ENCODE data around the gene OSMR. TPM values are rescaled to one million over a fixed set of nuclear protein-coding genes. Genes with fewer than 3 reads are reported as not detected.

The OSMR gene
- total RNA-seq: 38.8 and 77.6 TPM in 2 replicates

DNA sequence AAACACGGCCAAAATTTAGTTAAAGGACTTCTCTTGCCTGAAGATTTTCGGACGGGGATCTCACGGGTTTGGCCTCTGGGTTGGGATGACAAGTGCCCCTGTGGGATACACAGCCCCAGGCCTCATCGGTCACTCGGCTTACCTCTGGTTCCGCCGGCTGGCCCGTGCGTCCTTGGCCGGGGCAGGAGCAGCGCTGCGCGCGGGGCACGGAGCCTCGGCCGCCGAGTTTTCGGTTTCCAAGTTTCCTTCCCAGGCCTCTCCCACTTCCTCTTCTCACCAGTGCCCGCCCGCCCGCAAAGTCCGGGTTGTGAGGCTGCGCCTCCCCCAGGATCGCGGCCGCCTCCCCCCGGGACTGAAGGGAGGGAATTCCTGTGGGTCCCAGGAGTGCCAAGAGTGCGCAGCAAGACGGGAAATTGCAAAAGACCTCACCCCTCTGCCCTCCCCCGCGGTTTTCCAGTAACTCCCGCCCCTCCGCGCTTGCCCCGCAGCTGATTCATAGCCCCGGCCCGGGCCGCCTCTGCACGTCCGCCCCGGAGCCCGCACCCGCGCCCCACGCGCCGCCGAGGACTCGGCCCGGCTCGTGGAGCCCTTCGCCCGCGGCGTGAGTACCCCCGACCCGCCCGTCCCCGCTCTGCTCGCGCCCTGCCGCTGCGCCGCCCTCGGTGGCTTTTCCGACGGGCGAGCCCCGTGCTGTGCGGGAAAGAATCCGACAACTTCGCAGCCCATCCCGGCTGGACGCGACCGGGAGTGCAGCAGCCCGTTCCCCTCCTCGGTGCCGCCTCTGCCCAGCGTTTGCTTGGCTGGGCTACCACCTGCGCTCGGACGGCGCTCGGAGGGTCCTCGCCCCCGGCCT lies at the start of gene OSMR:
Gene OSMR, plus strand, starts transcription at position 487 of the 853 bp plus-strand sequence. CDS start 23,033 bp downstream, outside the sequence.

Other genes with a start within 250 kb of the OSMR start
- 43.9 and 60.1 TPM in 2 replicates for gene RICTOR, start 228.4 kb downstream of the OSMR start, total RNA-seq